DND-41 (cell line): Measurements from ENCODE around the gene CKB.

ENCODE experiments used
- ATAC-seq: fragments of 200-7000 bp; cut with Tn5 transposase; 3 replicates; pipeline ENCODE4 v1.9.1; 2021; ENCODE audit warnings: low read depth; ENCODE audit not compliant: insufficient read depth
- DNase-seq: peaks from one replicate; pipeline ENCODE4 v3.0.0-alpha.2; 2020
- H2AFZ ChIP-seq: 2 replicates; pipeline ENCODE4 v1.6.0; 2012; ENCODE audit warnings: low read depth, low read length
- H3K27ac ChIP-seq: 2 replicates; pipeline ENCODE4 v1.5.1; 2012; ENCODE audit warnings: low read length, inconsistent platforms
- H3K27me3 ChIP-seq: fragments of 200-600 bp; sonication (generic); 2 replicates; pipeline ENCODE4 v1.6.0; 2012; ENCODE audit warnings: low read length, mild to moderate bottlenecking, inconsistent platforms; ENCODE audit not compliant: insufficient read depth, poor library complexity
- H3K36me3 ChIP-seq: 2 replicates; pipeline ENCODE4 v1.5.1; 2012; ENCODE audit warnings: low read length, inconsistent platforms; ENCODE audit not compliant: insufficient read depth
- H3K4me1 ChIP-seq: 2 replicates; pipeline ENCODE4 v1.5.1; 2012; ENCODE audit warnings: mild to moderate bottlenecking, low read length; ENCODE audit not compliant: insufficient read depth
- H3K4me2 ChIP-seq: 2 replicates; pipeline ENCODE4 v1.6.0; 2012; ENCODE audit warnings: mild to moderate bottlenecking, moderate library complexity, low read length, inconsistent platforms; ENCODE audit not compliant: insufficient read depth
- H3K4me3 ChIP-seq, 2 experiments: fragments of 200-600 bp in 1 of 2; shearing (Covaris generic) in 1 of 2; 2 replicates each; pipeline ENCODE4 v1.5.1; 2012 to 2016; ENCODE audit warnings: inconsistent platforms in 2 of 2, low read length in 2 of 2, mild to moderate bottlenecking in 2 of 2, low read depth in 1 of 2, moderate library complexity in 1 of 2
- H3K79me2 ChIP-seq: 2 replicates; pipeline ENCODE4 v1.6.0; 2012; ENCODE audit warnings: low read length, inconsistent platforms; ENCODE audit not compliant: insufficient read depth
- H3K9ac ChIP-seq: 2 replicates; pipeline ENCODE4 v1.6.0; 2012; ENCODE audit warnings: low read depth, mild to moderate bottlenecking, inconsistent platforms, low read length, moderate library complexity
- H3K9me3 ChIP-seq: 2 replicates; pipeline ENCODE4 v1.5.1; 2012; ENCODE audit warnings: low read length, moderate library complexity, mild to moderate bottlenecking, inconsistent platforms; ENCODE audit not compliant: insufficient read depth, severe bottlenecking
- H4K20me1 ChIP-seq: 2 replicates; pipeline ENCODE4 v1.6.0; 2012; ENCODE audit warnings: low read length; ENCODE audit not compliant: insufficient read depth
- CTCF ChIP-seq: IDR thresholded peaks from 2 replicates; pipeline ENCODE4 v1.5.1; 2012; ENCODE audit warnings: borderline replicate concordance, low read length, moderate library complexity, mild to moderate bottlenecking; ENCODE audit not compliant: poor library complexity, severe bottlenecking; ENCODE audit errors: extremely low read depth
- EZH2 ChIP-seq: IDR thresholded peaks from 3 replicates; pipeline ENCODE4 v1.6.1; 2012; ENCODE audit warnings: borderline replicate concordance, low read depth, mild to moderate bottlenecking, moderate library complexity, low read length, inconsistent platforms; ENCODE audit not compliant: severe bottlenecking

CKB gene

DNA sequence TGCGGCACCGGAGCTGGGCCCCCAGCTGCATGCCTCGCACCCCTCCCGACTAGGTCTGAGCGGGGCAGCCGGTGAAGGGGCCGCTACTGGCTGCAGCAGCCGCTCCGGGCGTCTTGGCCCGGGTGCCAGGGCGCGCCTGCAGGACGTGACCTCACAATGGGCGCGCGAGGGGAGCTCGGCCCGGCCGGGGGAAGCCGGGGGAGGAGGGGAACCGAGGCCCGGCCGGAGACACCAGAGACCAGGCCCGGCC lies 39.5 kb upstream of the CKB start:
- peak; percentile 48 for ATAC-seq
- H4K20me1 ChIP-seq, result peaks cover 50% of the 10 kb centered on the region

DNA sequence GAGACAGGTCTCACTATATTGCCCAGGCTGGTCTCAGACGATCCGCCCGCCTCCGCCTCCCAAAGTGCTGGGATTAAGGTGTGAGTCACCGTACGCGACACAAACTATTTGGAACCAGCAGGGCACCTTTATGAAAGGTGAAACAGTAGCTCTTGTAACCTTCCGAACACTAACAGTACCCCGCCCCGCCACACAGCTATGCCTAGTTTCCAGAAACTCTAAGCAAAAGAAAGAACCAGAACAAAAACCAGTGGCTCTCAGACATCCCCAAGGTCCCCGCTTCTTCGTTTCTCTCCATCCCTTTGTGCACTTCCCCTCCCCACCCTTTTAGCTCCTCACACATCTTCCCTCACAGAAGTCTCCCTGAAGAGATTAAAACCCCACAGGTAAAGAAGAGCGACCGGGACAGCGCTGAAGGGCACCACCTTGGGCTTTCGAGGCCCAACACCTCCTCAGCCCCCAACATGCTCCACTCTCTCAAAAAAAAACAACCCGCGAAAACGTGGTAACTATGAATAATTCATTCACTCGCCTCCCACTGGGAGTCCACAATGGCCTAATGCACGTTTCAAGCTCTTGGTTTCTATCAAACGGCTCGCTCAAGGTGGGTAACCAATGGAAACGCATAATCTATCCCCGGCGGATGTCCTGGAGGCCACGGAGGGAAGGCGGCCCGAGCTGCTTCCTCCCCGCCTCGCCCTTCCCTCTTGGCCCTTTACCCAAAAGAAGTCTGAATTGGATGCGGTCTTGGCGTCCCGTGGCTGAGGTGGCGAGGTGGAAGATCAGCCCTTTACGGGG lies 39.0 kb upstream of the CKB start:
- peak; percentile 41 for ATAC-seq

More for the DNA sequence above, 39.5 kb upstream of the CKB start:
- H3K27ac ChIP-seq, result peak overlapping the region; percentile 88
- peaks cover 39% of the 10 kb centered on the region for H3K36me3 ChIP-seq
- no peak for DNase-seq
- peak overlapping the region; percentile 89 for H3K9ac ChIP-seq
- H3K4me3 ChIP-seq, result peak overlapping the region; percentile 92 to 98
- TF ChIP-seq EZH2 (no peak), CTCF (no peak)
- no peaks in the 10 kb centered on the region for H3K27me3 ChIP-seq
- peak overlapping the region; percentile 93 for H3K4me2 ChIP-seq
- peaks cover 96% of the 10 kb centered on the region for H3K79me2 ChIP-seq
- H2AFZ ChIP-seq, result peak overlapping the region; percentile 93
- H3K9me3 ChIP-seq, result no peaks in the 10 kb centered on the region
- peaks cover 44% of the 10 kb centered on the region for H3K4me1 ChIP-seq

GRCh38 chr14:103560691-103561090 lies 38.1 kb upstream of the CKB start:
- DNase-seq, result no peak
- TF ChIP-seq EZH2, result no peak
- TF ChIP-seq CTCF, result no peak
- ATAC-seq, result no peak
- H3K36me3 ChIP-seq, result peaks cover 35% of the 10 kb centered on the region
- H4K20me1 ChIP-seq, result peaks cover 56% of the 10 kb centered on the region
- H2AFZ ChIP-seq, result no peak overlapping the region
- peaks cover 44% of the 10 kb centered on the region for H3K4me1 ChIP-seq
- peak overlapping the region; percentile 93 for H3K4me2 ChIP-seq
- no peaks in the 10 kb centered on the region for H3K27me3 ChIP-seq
- no peaks in the 10 kb centered on the region for H3K9me3 ChIP-seq
- H3K27ac ChIP-seq, result no peak overlapping the region
- peak overlapping the region; percentile 89 for H3K9ac ChIP-seq
- H3K79me2 ChIP-seq, result peaks cover 90% of the 10 kb centered on the region
- peak overlapping the region in 1 of 2 experiments; percentile 98; a peak in 3 of 4 replicates for H3K4me3 ChIP-seq

More for the DNA sequence above, 39.0 kb upstream of the CKB start:
- H3K36me3 ChIP-seq, result peaks cover 38% of the 10 kb centered on the region
- peak overlapping the region; percentile 88 for H3K27ac ChIP-seq
- DNase-seq, result peak; percentile 41
- H3K79me2 ChIP-seq, result peaks cover 94% of the 10 kb centered on the region
- peaks cover 53% of the 10 kb centered on the region for H4K20me1 ChIP-seq
- peak overlapping the region; percentile 93 for H3K4me2 ChIP-seq
- peak overlapping the region; percentile 93 for H2AFZ ChIP-seq
- TF ChIP-seq EZH2, result no peak
- no peak for TF ChIP-seq CTCF
- H3K4me3 ChIP-seq, result peak overlapping the region; percentile 92 to 98
- peaks cover 44% of the 10 kb centered on the region for H3K4me1 ChIP-seq
- H3K9me3 ChIP-seq, result no peaks in the 10 kb centered on the region
- no peaks in the 10 kb centered on the region for H3K27me3 ChIP-seq
- peak overlapping the region; percentile 89 for H3K9ac ChIP-seq
